ENCODE measurements around the gene ALG1.
A peak's percentile ranks its signal among the peaks of the same experiment; 100 is the strongest.
"Not testable (repeated sequence)": the region's sequence is repeated elsewhere in the genome, so short reads cannot be mapped to it uniquely, and the experiment has no call there.

Gene ALG1

GRCh38 chr16:5075637-5076036 is 4.0 kb downstream of the ALG1 start:
- DNase-seq = no peak

GRCh38 chr16:5077304-5077703 is 5.7 kb downstream of the ALG1 start:
- DNase-seq = no peak

GRCh38 chr16:5078626-5079025 is 7.0 kb downstream of the ALG1 start:
- no peak for DNase-seq

GRCh38 chr16:5080461-5080860 is 8.8 kb downstream of the ALG1 start:
- DNase-seq = not testable (repeated sequence)

GRCh38 chr16:5080996-5081395 is 9.4 kb downstream of the ALG1 start:
- DNase-seq = not testable (repeated sequence)

GRCh38 chr16:5083646-5084045 is 12.0 kb downstream of the ALG1 start:
- DNase-seq = not testable (repeated sequence)

- not testable (repeated sequence) for DNase-seq
Measured at GRCh38 chr16:5084099-5084731, 12.6 kb downstream of the ALG1 start.

- peak; percentile 7 to 40 for DNase-seq
Measured at GRCh38 chr16:5084802-5085201, 13.2 kb downstream of the ALG1 start.

GRCh38 chr16:5085716-5086115 is 14.1 kb downstream of the ALG1 start:
- not testable (repeated sequence) for DNase-seq

- DNase-seq = not testable (repeated sequence)
Measured at GRCh38 chr16:5088086-5088790, 16.6 kb downstream of the ALG1 start.

- DNase-seq = not testable (repeated sequence)
Measured at GRCh38 chr16:5088936-5089335, 17.3 kb downstream of the ALG1 start.

GRCh38 chr16:5089911-5090555 is 18.4 kb downstream of the ALG1 start:
- DNase-seq = not testable (repeated sequence)

- not testable (repeated sequence) for DNase-seq
Measured at GRCh38 chr16:5090592-5090991, 18.9 kb downstream of the ALG1 start.

- not testable (repeated sequence) for DNase-seq
Measured at GRCh38 chr16:5093081-5093480, 21.4 kb downstream of the ALG1 start.

GRCh38 chr16:5093746-5094145 is 22.1 kb downstream of the ALG1 start:
- not testable (repeated sequence) for DNase-seq

GRCh38 chr16:5095145-5095830 is 23.6 kb downstream of the ALG1 start:
- DNase-seq = not testable (repeated sequence)

GRCh38 chr16:5096437-5097060 is 24.9 kb downstream of the ALG1 start:
- DNase-seq = not testable (repeated sequence)

- peak in 1 of 2 experiments; percentile 7 for DNase-seq
Measured at GRCh38 chr16:5097061-5097469, 25.4 kb downstream of the ALG1 start.

GRCh38 chr16:5097470-5098220 is 26.0 kb downstream of the ALG1 start, which contains the start of gene EEF2KMT:
Gene EEF2KMT, minus strand, starts transcription at chr16:5097795. Its CDS starts 56 bp downstream, at chr16:5097739.
- peak; percentile 98 to 100 for DNase-seq

GRCh38 chr16:5098221-5099159 is 26.8 kb downstream of the ALG1 start:
- DNase-seq = not testable (repeated sequence)

- DNase-seq = not testable (repeated sequence)
Measured at GRCh38 chr16:5099174-5099573, 27.5 kb downstream of the ALG1 start.
